ENCODE results near the gene CLEC16A.

Gene CLEC16A

DNA sequence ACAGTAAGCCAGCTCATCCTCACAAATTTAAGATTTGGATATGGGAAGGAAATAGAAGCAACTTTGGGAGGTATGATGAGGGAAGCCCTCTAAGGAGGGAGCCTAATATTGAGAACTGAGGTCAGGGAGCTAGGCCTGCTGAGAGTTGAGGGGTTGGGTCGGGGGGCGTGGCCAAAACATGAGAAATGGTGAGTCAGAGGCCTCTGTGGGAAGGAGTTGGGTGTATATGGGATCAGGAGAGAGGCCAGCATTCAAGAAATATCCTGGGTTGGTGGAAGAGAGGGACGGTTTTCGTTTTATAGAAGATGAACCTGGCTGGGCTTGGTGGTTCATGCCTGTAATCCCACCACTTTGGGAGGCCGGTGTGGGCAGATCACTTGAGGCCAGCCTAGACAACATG, 48.4 kb downstream of the CLEC16A start:
- in situ Hi-C loops (cut with HindIII; ENCODE audit: low sequenced_read_pairs): no loop called here
- TF ChIP-seq, protein P1, sequence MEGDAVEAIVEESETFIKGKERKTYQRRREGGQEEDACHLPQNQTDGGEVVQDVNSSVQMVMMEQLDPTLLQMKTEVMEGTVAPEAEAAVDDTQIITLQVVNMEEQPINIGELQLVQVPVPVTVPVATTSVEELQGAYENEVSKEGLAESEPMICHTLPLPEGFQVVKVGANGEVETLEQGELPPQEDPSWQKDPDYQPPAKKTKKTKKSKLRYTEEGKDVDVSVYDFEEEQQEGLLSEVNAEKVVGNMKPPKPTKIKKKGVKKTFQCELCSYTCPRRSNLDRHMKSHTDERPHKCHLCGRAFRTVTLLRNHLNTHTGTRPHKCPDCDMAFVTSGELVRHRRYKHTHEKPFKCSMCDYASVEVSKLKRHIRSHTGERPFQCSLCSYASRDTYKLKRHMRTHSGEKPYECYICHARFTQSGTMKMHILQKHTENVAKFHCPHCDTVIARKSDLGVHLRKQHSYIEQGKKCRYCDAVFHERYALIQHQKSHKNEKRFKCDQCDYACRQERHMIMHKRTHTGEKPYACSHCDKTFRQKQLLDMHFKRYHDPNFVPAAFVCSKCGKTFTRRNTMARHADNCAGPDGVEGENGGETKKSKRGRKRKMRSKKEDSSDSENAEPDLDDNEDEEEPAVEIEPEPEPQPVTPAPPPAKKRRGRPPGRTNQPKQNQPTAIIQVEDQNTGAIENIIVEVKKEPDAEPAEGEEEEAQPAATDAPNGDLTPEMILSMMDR (IDR thresholded peaks at IDR 0.05; ENCODE audit: low read depth, low read length, missing control alignments): no peak
- DNase-seq (ENCODE audit: low read depth): peak; percentile 41
- H3K4me3 ChIP-seq (ENCODE audit: low read depth, low read length): no peak overlapping the region

- TF ChIP-seq, protein P1 (IDR thresholded peaks at IDR 0.05; ENCODE audit: low read depth, low read length, missing control alignments): no peak
- in situ Hi-C loops (cut with HindIII; ENCODE audit: low sequenced_read_pairs): no loop called here
- H3K4me3 ChIP-seq (ENCODE audit: low read depth, low read length): no peak overlapping the region
- DNase-seq (ENCODE audit: low read depth): no peak
These were observed 49.3 kb downstream of the CLEC16A start for GRCh38 chr16:10993649-10994048.

- no peak overlapping the region for H3K4me3 ChIP-seq (ENCODE audit: low read depth, low read length)
- TF ChIP-seq, protein P1 (IDR thresholded peaks at IDR 0.05; ENCODE audit: low read depth, low read length, missing control alignments): no peak
- in situ Hi-C loops (cut with HindIII; ENCODE audit: low sequenced_read_pairs): no loop called here
- DNase-seq (ENCODE audit: low read depth): no peak
These were observed 50.2 kb downstream of the CLEC16A start for GRCh38 chr16:10994571-10994970.

DNA sequence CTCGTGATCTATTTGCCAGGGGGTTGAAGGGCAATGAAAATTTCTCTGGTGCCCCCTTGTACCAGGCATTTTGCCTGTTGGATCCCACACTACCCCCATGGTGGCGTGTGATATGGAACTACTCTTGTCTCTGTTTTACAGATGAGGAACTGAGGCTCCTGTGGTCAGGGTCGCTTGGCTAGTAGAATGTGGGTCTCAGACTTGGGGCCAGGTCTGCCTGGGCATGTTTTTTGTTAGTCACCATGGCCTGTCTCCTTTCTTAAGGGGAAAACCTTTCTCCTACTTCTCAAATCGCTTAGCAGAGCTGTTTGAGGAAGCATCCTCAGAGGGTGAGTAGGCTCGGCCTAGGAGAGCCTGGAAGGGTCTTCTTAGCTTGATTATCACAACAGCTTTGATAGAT, 51.2 kb downstream of the CLEC16A start:
- TF ChIP-seq, protein P1 (IDR thresholded peaks at IDR 0.05; ENCODE audit: low read depth, low read length, missing control alignments): no peak
- in situ Hi-C loops (cut with HindIII; ENCODE audit: low sequenced_read_pairs): no loop called here
- no peak overlapping the region for H3K4me3 ChIP-seq (ENCODE audit: low read depth, low read length)
- DNase-seq (ENCODE audit: low read depth): no peak

- TF ChIP-seq, protein P1 (IDR thresholded peaks at IDR 0.05; ENCODE audit: low read depth, low read length, missing control alignments): no peak
- in situ Hi-C loops (cut with HindIII; ENCODE audit: low sequenced_read_pairs): no loop called here
- DNase-seq (ENCODE audit: low read depth): no peak
- no peak overlapping the region for H3K4me3 ChIP-seq (ENCODE audit: low read depth, low read length)
These were observed 53.1 kb downstream of the CLEC16A start for GRCh38 chr16:10997485-10997884.

DNA sequence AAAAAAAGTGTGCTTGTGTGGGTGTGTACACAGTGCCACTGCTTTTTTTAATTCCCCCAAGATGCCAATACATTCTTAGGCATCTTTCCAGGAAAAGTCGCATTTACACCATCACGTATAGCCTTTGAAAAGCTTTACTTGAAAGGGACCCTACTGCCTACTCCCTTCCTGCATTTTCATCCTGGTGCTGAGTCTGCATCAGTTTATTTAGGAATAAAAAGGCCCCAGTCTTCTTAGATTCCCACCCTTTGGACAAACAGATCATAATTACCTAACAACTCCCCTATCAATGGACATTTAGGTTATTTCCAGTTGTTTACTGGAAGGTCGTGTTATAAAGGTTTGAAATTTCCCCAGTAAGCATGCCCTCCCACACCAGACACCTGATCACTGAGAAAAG, 54.9 kb downstream of the CLEC16A start:
- in situ Hi-C loops (cut with HindIII; ENCODE audit: low sequenced_read_pairs): no loop called here
- TF ChIP-seq, protein P1 (IDR thresholded peaks at IDR 0.05; ENCODE audit: low read depth, low read length, missing control alignments): no peak
- no peak overlapping the region for H3K4me3 ChIP-seq (ENCODE audit: low read depth, low read length)
- no peak for DNase-seq (ENCODE audit: low read depth)

- DNase-seq (ENCODE audit: low read depth): no peak
- TF ChIP-seq, protein P1 (IDR thresholded peaks at IDR 0.05; ENCODE audit: low read depth, low read length, missing control alignments): no peak
- no peak overlapping the region for H3K4me3 ChIP-seq (ENCODE audit: low read depth, low read length)
- in situ Hi-C loops (cut with HindIII; ENCODE audit: low sequenced_read_pairs): no loop called here
These were observed 57.2 kb downstream of the CLEC16A start for GRCh38 chr16:11001611-11002010.

Measured in astrocyte of the cerebellum (primary cell).